Effector CD4-positive, alpha-beta T cell (primary cell): ENCODE measurements around the gene CNPY1. TPM values are rescaled to one million over a fixed set of nuclear protein-coding genes. Genes with fewer than 3 reads are reported as not detected.
"Not testable (repeated sequence)": the region's sequence is repeated elsewhere in the genome, so short reads cannot be mapped to it uniquely, and the experiment has no call there.

Source experiments
- DNase-seq: peaks from one replicate; pipeline ENCODE4 v3.0.0-alpha.2; 2020
- total RNA-seq: gene quantifications from one replicate; lab custom pipeline; 2026; lab: John Stamatoyannopoulos, UW

The CNPY1 gene
- total RNA-seq, result not detected

GRCh38 chr7:155546449-155546848 lies at the start of gene CNPY1:
CNPY1 (minus strand) TSS chr7:155546559; CDS start chr7:155545929, 630 bp downstream.
- not testable (repeated sequence) for DNase-seq

- no peak for DNase-seq
Observed at GRCh38 chr7:155594961-155595366, 48.6 kb upstream of the CNPY1 start.

GRCh38 chr7:155594163-155594732 lies 47.9 kb upstream of the CNPY1 start:
- DNase-seq, result no peak

GRCh38 chr7:155593461-155594162 lies 47.3 kb upstream of the CNPY1 start:
- DNase-seq, result no peak

DNA sequence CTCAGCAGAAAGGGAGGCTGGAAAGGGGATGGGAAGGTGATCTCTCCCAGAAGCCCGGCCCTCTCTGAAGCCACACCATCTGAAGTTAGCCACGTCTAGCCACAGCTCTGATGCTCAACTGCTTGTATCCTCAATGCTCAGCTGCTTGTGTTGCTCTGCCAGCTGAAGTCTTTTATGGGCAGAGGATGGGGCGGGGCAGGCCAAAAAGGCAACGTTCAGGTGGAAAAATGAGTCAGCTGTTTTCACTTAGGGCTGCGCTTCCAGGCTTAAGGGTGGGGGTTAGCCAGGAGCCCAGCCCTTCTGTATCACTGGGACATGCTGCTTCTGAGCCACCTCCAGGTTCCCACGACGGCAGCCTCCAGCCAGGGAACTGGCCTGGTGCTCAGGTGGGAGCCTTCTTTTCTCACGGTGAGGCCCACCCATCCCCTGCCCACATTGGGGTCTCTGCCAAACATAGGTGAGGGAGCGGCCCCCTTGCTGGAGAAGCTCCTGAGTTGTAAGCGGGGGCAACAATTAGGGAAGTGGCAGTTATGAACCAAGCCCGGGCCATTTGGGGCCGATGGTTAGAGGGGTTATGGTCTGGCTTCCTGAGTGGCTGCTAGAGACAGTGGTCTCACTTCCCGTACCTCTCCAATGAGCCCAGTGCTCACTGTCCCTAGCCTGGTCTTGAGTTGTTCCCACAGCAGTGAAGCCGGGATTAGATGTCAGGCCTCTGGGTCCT lies 44.9 kb upstream of the CNPY1 start:
- no peak for DNase-seq

DNA sequence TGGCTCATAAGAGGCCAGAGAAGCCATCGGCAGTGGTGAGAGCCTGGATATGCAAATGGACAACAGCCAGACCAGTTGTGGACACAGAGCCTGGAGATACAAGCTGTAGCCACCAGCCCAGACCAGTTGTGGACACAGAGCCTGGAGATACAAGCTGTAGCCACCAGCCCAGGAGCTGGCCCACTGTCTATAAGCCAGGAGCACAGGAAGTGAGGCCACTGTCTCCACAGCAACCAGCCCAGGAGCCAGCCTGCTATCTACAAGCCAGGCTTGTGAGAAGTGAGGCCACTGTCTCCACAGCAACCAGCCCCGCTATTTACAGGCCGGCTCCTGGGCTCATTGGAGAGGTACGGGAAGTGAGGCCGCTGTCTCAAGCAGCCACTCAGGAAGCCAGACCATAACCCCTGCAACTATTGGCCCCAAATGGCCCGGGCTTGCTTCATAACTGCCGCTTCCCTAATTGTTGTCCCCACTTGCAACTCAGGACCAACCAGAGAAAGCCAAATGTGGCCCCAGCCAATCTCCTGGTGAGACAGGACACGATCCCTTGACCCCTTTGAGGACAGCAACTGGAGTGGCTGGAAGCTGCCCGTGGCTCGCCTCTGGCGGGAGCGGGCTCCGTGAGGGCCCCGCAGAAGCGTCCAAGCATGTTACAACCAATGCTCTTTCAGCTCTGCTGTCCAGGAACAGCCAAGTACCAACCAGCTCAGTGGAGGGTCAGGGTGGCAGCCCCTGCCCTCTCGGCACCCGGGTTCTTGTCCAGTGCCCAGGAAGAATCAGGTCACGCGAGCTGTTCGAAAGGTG lies 44.1 kb upstream of the CNPY1 start:
- DNase-seq, result no peak

DNA sequence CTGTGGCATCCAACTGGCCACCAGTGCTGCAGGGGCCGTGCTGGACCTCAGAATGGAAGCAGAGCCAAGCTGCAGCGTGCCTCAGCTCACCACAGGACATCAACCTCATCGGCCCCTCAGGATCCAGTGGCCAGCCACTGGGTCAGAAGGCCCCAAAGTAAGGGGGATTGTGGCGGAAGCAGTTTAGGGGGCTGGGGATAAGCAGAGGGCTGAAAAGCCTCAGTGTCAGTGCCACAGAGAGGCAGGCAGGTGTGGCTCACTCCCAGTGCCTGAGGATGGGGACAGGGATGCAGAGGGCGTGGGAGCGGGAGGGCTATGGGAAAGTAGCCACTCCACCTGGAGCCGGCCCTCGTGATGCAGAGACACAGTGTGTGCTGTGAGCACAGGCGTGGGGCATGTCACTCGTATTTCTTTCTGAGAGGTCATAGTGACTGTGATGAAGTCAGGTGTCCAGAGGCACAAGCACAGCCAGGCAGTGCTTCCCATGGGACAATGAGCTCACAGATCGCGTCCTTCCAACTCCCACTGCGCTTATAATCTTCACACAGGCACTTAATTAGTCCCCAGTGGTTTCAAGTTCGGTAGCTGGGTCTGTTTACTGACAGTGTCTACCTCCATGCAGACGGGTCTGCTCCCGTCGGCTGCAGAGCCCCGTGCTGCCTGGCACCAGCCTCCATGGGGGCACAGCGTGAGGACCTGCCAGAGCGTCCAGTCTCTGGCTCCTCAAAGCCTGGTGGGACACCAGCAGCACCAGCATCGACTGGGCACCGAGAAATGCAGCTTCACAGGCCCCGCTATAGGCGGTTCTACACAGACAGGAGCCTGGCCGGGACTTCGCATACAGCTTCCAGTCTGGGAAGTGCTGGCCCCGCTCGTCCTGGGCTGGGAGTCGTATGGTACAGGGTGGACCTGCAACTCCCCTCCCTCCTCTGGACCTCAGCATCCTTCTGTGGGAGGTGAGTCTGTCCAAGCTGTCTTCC lies 42.9 kb upstream of the CNPY1 start:
- no peak for DNase-seq

DNA sequence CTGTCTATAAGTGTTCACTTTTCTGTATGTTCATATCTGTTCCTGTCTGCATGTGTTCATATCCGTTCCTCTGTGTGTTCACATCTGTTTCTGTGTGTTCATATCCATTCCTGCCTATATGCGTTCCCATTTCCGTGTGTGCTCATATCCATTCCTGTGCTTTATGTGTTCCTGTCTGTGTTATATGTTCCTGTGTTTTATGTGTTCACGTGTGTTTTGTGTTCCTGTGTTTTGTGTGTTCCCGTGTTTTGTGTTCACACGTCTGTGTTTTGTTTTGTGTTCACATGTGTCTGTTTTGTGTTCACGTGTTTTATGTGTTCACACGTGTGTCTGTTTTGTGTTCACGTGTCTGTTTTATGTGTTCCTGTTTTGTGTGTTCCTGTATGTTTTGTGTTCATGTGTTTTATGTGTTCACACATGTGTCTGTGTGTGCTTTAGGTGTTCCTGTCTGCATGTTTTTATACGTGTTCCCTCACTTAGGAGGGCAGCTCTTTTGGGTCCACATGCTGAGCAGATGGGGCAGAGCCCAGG lies 42.2 kb upstream of the CNPY1 start:
- DNase-seq, result no peak

GRCh38 chr7:155587486-155587885 lies 41.1 kb upstream of the CNPY1 start:
- no peak for DNase-seq

GRCh38 chr7:155586843-155587440 lies 40.6 kb upstream of the CNPY1 start:
- DNase-seq, result no peak

DNA sequence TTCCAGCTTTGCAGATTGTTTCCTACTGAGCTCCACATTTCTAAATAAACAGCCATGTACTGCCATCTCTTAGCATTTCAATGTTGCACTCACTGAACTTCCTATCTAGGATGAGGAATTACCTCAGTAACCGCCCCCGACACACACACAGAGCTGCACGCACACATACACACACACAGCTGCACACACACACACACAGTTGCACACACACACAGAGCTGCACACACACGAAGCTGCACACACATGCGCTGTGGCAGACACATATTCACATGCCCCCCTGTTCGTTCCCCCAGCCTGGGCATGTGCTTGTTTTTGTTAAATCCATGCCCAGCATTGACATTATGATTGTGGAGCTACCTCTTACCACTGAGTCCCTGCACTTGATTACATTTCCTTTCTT lies 39.6 kb upstream of the CNPY1 start:
- no peak for DNase-seq

DNA sequence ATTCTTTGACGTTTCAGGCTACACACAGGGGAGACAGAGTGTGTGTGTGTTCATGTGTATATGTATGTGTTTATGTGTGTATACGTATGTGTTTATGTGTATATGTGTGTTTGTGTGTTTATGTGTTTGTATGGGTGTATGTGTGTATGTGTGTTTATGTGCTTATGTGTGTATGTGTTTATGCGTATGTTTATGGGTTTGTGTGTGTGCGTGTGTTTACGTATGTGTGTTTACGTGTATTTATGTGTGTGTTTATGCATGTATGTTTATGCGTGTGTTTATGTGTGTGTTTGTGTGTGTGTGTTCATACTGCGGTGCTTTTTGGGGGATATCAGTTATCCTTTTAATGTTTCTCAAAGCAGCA lies 39.2 kb upstream of the CNPY1 start:
- no peak for DNase-seq

DNA sequence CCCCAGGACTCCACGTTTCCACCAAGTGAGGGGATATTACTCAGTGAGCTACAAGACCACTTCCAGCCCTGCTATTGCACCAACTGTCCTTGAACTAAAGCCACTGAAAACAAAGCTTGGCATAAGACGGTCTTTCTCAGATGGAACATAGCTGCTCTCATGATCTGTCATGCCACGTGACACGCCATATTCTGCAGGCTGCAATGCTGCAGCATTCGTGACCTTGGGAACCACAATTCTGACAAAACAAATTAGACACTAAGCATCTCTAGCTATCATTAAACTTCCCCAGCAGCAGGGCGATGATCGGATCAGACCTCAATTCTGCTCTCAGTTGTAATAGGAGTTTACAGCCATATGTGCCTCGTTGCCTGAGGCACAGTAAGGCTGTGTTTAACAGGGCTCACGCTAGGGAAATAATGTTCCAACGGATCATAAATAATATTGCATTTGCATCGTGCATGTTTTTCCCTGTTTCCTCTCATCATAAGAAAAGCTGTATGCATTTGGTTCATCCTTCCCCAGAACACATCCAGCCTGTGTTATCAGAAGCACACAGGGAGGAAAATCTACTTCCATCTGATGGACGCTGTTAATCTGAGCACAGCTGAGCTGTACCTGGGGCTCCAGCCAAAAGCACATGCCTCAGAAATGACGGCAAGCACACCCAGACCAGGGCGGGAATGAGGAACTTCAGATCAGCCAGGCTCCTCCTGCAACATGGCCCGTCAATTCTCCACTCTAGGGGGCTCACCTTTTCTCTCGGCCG lies 38.6 kb upstream of the CNPY1 start:
- DNase-seq, result no peak

DNA sequence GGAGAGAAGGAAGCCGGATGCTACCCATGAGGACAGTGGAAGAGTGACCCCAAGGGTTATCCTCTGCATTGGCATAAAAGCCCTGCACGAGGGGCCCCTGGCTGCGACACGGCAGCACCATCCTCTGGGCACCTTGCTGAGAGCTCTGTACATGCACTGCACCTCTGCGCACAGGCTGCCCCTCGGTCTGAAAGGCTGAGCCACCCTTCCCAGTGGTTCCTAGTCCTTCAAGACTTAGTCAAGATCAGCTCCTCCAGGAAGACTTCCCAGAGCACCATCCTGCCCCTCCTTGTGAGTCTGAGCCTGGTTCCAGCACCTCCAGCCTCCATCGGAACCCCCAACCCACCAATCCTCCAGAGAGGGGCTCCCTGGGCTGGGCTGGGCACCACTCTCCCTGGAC lies 37.9 kb upstream of the CNPY1 start:
- DNase-seq, result no peak

DNA sequence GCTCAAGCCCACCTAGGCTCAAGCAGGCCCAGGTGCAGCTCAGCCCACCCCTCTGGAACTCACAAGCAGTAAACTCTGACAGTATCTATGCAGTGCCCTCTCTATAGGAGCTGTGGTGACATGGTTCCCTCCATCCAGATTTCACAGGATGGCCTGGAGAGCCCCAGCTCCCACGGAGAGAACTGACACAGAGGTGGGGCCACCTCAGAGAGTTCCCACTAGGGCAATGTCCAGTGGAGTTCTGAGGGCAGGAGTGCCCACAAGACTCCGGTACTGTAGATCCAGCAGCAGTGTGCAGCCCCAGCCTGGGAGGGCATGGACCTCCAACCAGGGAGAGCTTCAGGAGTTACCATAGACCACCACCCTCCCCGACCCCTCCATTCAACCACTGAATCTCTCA lies 37.3 kb upstream of the CNPY1 start:
- no peak for DNase-seq

GRCh38 chr7:155581954-155582353 lies 35.6 kb upstream of the CNPY1 start:
- DNase-seq, result no peak

DNA sequence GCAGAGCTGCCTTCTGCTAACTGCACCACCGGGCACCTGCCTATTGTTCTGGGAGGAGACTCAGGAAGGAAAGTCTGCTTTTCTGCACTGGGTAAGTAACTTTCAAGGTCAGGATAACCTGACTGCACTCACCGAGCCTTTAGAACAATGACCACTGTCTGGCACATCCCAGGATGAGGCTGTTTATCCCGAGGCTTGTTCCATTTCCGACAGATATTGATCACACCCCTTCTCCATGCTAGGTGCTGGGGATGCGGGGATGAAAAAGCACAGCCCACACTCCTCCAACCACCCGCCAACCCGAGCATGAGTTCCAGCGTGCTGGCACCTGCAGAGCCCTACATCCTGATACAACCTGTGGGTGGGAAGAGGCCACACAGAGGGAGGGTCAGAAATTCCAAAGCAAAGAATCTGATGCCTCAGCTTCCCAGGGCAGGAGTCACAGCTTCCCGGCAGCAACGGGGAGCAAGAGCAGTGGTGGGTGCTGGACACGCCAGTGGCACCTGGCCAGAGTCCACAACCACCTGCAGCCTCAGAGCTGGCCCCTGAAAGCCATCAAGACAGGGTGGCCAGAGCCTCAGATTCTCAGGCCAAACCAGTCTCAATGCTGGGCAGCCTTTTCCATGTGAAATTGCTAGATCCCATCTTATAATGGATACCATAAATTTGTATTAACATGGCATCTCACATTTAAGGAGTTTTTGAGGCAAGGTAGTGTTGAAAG lies 34.9 kb upstream of the CNPY1 start:
- no peak for DNase-seq

GRCh38 chr7:155580367-155580766 lies 34.0 kb upstream of the CNPY1 start:
- DNase-seq, result no peak

GRCh38 chr7:155579565-155579964 lies 33.2 kb upstream of the CNPY1 start:
- no peak for DNase-seq

DNA sequence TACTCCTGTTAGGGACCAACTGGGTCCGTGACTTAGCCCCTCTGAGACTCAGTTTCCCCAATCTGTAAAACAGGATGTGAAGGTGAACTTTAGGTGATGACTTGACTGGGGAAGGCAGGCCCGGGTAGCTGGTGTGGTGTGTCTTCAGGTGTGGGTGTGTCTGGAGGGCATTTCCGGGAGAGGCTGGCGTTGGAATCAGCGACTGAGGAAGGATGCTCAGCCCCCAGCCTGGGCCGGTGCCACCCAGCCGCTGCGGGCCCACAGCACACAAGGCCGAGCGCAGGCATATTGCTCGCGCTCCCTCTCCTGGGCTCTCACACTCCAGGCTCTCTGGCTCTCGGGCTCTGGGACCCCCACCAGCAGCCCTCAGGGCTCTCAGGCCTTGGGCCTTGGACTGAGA lies 31.7 kb upstream of the CNPY1 start:
- DNase-seq, result no peak
